ENCODE data around the gene CPNE8. TPM values are rescaled to one million over a fixed set of nuclear protein-coding genes. Genes with fewer than 3 reads are reported as not detected.

The CPNE8 gene
- total RNA-seq, 1 experiment from 2014 or later = not detected

DNA sequence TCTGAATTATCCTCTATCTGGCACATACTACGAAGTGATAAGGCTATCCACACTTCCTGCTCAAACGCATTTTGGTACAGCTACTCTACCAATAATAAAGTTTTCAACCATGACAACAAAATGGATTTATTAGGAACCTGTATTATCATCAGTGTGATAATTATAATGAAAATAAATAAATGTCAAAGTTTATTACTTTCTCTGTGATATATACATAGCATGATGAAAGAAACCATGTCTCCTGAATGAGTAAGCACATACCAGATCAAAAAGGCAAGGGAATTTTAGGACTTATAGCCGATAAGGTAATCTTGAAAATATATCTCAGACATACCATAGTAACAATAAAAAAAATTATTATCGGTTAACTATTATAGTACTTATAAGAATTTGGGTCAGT is 61.1 kb downstream of the CPNE8 start:
- no peak overlapping the region for H3K9ac ChIP-seq (ENCODE audit: low read length)
- H2AFZ ChIP-seq (ENCODE audit: low read length) = no peak overlapping the region
- peaks cover 12% of the 10 kb centered on the region; the same call in 1 of the 2 replicates for H3K9me3 ChIP-seq (ENCODE audit: low read length)
- no peaks in the 10 kb centered on the region for H3K27me3 ChIP-seq (ENCODE audit: low read length)
- H3K4me2 ChIP-seq (ENCODE audit: low read depth, low read length, poor library complexity, severe bottlenecking) = no peak overlapping the region
- H3K79me2 ChIP-seq (ENCODE audit: low read length) = no peaks in the 10 kb centered on the region
- no peaks in the 10 kb centered on the region for H3K36me3 ChIP-seq (ENCODE audit: insufficient read depth, low read length)
- no peak for DNase-seq
- no peaks in the 10 kb centered on the region for H3K9me2 ChIP-seq (replicated peaks; ENCODE audit: insufficient read depth, low read length)
- no peak overlapping the region for H3K27ac ChIP-seq (ENCODE audit: low read length)
- no peaks in the 10 kb centered on the region for H3K4me1 ChIP-seq (ENCODE audit: low read length)
- no peak overlapping the region for H3K4me3 ChIP-seq (ENCODE audit: low read length)
- H4K20me1 ChIP-seq (ENCODE audit: insufficient read depth, low read depth, low read length) = no peaks in the 10 kb centered on the region

DNA sequence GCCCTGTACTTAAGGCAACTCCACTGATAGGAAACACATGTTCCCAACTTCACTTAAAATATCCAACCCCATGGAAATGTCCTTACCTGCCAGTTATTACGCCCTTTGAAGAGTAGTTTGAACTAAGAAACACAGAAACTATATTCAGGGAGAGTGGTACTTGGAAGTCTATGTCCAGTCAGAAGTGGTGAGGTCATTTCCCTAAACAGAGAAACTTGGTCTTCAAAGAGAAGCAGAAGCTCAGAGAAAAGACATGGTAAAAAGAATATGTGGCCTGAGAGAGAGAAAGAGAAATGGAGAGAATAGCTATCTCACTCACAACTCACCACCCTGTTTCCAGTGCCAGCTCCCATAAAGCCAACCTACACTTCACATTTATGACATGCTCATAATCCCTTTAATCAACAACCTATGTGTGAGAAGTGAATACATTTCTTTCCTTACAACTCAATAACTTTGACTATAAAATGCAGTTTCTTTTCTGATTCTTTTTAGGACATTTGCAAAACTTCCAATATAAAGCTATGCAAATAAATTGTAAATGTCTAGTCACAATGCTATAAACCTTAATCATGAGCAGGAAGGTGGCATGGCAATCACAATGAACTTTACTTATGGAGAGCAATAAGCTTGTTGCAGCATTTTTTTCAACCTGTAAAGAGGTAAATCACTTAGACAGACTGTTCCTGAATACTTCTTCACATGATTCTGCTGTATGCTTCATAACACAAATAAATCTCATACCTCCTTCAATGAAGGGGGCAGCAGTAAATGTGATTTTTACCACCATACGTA is 67.1 kb downstream of the CPNE8 start:
- Histone ChIP-seq H3K4me1 (ENCODE audit: low read length) (no peaks in the 10 kb centered on the region), H3K27me3 (ENCODE audit: low read length) (no peaks in the 10 kb centered on the region), H3K79me2 (ENCODE audit: low read length) (no peaks in the 10 kb centered on the region), H3K4me2 (ENCODE audit: low read depth, low read length, poor library complexity, severe bottlenecking) (no peak overlapping the region), H3K4me3 (ENCODE audit: low read length) (no peak overlapping the region), H2AFZ (ENCODE audit: low read length) (no peak overlapping the region), H3K27ac (ENCODE audit: low read length) (no peak overlapping the region), H4K20me1 (ENCODE audit: insufficient read depth, low read depth, low read length) (no peaks in the 10 kb centered on the region), H3K36me3 (ENCODE audit: insufficient read depth, low read length) (no peaks in the 10 kb centered on the region), H3K9me3 (ENCODE audit: low read length) (peaks cover 23% of the 10 kb centered on the region; the same call in 1 of the 2 replicates), H3K9ac (ENCODE audit: low read length) (no peak overlapping the region), H3K9me2 (replicated peaks; ENCODE audit: insufficient read depth, low read length) (no peaks in the 10 kb centered on the region)
- DNase-seq = no peak

DNA sequence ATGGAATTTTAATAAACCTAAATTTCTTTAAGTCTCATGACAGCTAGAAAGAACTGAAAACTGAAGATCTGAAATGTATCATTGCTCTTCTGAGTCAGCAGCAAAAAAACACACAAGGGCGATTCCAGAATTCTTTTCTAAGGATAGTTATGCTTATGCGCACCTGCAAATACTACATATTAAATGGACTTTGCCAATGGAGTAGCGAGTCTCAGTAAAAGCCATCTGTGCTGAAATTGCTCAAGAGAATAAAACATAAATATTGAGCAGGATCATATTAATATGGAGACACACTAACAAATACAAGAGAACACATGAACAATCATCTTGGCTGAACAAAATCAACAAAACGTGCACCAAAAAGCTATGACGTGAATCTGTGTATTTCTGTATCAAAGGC is 73.7 kb downstream of the CPNE8 start:
- H3K4me3 ChIP-seq (ENCODE audit: low read length) = no peak overlapping the region
- H2AFZ ChIP-seq (ENCODE audit: low read length) = no peak overlapping the region
- no peak overlapping the region for H3K9ac ChIP-seq (ENCODE audit: low read length)
- H4K20me1 ChIP-seq (ENCODE audit: insufficient read depth, low read depth, low read length) = no peaks in the 10 kb centered on the region
- H3K27me3 ChIP-seq (ENCODE audit: low read length) = no peaks in the 10 kb centered on the region
- no peaks in the 10 kb centered on the region for H3K4me1 ChIP-seq (ENCODE audit: low read length)
- no peaks in the 10 kb centered on the region for H3K79me2 ChIP-seq (ENCODE audit: low read length)
- H3K27ac ChIP-seq (ENCODE audit: low read length) = no peak overlapping the region
- peaks cover 23% of the 10 kb centered on the region for H3K9me3 ChIP-seq (ENCODE audit: low read length)
- H3K4me2 ChIP-seq (ENCODE audit: low read depth, low read length, poor library complexity, severe bottlenecking) = no peak overlapping the region
- no peaks in the 10 kb centered on the region for H3K36me3 ChIP-seq (ENCODE audit: insufficient read depth, low read length)
- H3K9me2 ChIP-seq (replicated peaks; ENCODE audit: insufficient read depth, low read length) = no peaks in the 10 kb centered on the region
- no peak for DNase-seq

DNA sequence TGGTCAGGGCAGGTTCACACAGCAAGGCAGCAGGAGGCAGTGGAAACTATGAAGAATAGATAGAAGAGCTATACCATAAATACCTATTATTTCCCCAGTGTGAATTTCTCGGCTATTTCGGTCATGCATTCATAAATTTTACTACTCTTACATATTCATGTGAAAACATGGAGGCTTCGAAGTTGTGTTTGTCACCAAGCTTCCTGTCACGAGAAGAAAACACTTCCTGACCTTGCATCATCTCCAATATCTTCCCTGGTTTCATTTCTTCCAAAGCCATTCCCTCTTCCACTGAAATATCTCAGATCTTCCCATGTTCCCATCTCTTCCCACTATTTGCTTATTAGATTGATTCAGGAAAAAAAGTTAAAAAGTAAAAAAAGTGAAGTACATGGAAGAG is 80.4 kb downstream of the CPNE8 start:
- Histone ChIP-seq H3K36me3 (ENCODE audit: insufficient read depth, low read length) (no peaks in the 10 kb centered on the region), H3K27me3 (ENCODE audit: low read length) (no peaks in the 10 kb centered on the region), H3K79me2 (ENCODE audit: low read length) (no peaks in the 10 kb centered on the region), H4K20me1 (ENCODE audit: insufficient read depth, low read depth, low read length) (no peaks in the 10 kb centered on the region), H3K4me2 (ENCODE audit: low read depth, low read length, poor library complexity, severe bottlenecking) (no peak overlapping the region), H3K4me1 (ENCODE audit: low read length) (no peaks in the 10 kb centered on the region), H3K9ac (ENCODE audit: low read length) (no peak overlapping the region), H3K9me2 (replicated peaks; ENCODE audit: insufficient read depth, low read length) (no peaks in the 10 kb centered on the region), H2AFZ (ENCODE audit: low read length) (no peak overlapping the region), H3K4me3 (ENCODE audit: low read length) (no peak overlapping the region), H3K27ac (ENCODE audit: low read length) (no peak overlapping the region), H3K9me3 (ENCODE audit: low read length) (peaks cover 8% of the 10 kb centered on the region; the same call in 1 of the 2 replicates)
- DNase-seq = no peak

DNA sequence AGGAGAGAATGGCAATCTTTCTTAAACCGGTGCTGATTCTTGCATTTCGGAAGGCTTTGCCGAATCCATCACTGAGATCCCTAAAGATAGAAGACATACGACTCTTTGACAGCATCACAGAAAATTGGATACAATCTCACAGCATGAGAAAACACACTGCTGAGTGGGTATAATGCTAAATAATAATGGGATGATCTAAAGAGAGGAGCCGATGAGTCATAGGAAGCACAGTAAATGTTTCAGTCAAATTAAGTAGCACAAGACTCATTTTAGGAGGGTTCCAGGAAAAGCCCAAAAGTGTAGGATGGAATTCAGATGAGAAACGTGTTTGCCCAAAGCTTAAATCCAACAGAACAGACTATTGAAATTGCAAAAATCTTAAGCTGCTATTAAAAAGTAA is 81.7 kb downstream of the CPNE8 start:
- Histone ChIP-seq H3K9ac (ENCODE audit: low read length) (no peak overlapping the region), H3K9me2 (replicated peaks; ENCODE audit: insufficient read depth, low read length) (no peaks in the 10 kb centered on the region), H3K27ac (ENCODE audit: low read length) (no peak overlapping the region), H3K79me2 (ENCODE audit: low read length) (no peaks in the 10 kb centered on the region), H2AFZ (ENCODE audit: low read length) (no peak overlapping the region), H3K4me1 (ENCODE audit: low read length) (no peaks in the 10 kb centered on the region), H3K4me3 (ENCODE audit: low read length) (no peak overlapping the region), H3K27me3 (ENCODE audit: low read length) (no peaks in the 10 kb centered on the region), H3K36me3 (ENCODE audit: insufficient read depth, low read length) (no peaks in the 10 kb centered on the region), H3K4me2 (ENCODE audit: low read depth, low read length, poor library complexity, severe bottlenecking) (no peak overlapping the region), H3K9me3 (ENCODE audit: low read length) (peaks cover 11% of the 10 kb centered on the region; the same call in 1 of the 2 replicates), H4K20me1 (ENCODE audit: insufficient read depth, low read depth, low read length) (no peaks in the 10 kb centered on the region)
- DNase-seq = no peak

DNA sequence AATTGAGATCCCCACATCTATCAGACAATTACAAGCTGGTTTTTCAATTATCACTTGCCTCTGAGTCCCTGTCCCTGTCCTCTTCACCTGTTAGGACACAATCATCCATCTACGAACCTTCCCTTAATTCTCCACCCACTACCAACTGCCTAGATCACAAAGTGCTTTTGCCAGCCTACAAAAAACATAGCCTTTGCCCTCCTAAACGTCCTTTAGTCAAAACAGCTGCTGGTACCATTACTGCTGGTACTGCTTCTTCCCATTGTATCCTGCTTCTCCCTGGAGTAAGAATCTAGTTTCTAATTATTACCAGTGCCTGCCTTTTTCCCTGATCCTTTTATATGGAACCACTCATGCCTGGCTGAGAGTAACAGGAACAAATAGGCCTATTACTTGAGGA is 82.1 kb downstream of the CPNE8 start:
- no peak overlapping the region for H3K27ac ChIP-seq (ENCODE audit: low read length)
- H4K20me1 ChIP-seq (ENCODE audit: insufficient read depth, low read depth, low read length) = no peaks in the 10 kb centered on the region
- no peaks in the 10 kb centered on the region for H3K4me1 ChIP-seq (ENCODE audit: low read length)
- H3K27me3 ChIP-seq (ENCODE audit: low read length) = no peaks in the 10 kb centered on the region
- H3K36me3 ChIP-seq (ENCODE audit: insufficient read depth, low read length) = no peaks in the 10 kb centered on the region
- no peak overlapping the region for H3K4me3 ChIP-seq (ENCODE audit: low read length)
- H3K9ac ChIP-seq (ENCODE audit: low read length) = no peak overlapping the region
- no peak overlapping the region for H2AFZ ChIP-seq (ENCODE audit: low read length)
- H3K4me2 ChIP-seq (ENCODE audit: low read depth, low read length, poor library complexity, severe bottlenecking) = no peak overlapping the region
- peaks cover 11% of the 10 kb centered on the region; the same call in 1 of the 2 replicates for H3K9me3 ChIP-seq (ENCODE audit: low read length)
- no peaks in the 10 kb centered on the region for H3K79me2 ChIP-seq (ENCODE audit: low read length)
- H3K9me2 ChIP-seq (replicated peaks; ENCODE audit: insufficient read depth, low read length) = no peaks in the 10 kb centered on the region
- no peak for DNase-seq

DNA sequence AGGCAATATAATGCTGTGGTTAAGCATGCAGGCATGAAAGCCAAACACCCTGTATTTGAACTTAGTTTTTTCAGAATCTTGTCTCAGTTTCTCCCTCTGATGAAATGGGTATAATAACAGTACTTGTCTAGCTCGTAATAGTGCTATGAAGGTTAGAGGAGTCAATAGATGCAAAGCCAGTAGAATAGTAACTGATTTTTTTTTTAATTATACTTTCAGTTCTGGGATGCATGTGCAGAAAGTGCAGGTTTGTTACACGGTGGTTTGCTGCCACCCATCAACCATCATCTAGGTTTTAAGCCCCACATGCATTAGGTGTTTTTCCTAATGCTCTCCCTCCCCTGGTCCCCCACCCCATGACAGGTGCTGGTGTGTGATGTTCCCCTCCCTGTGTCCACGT is 87.4 kb downstream of the CPNE8 start:
- no peaks in the 10 kb centered on the region for H4K20me1 ChIP-seq (ENCODE audit: insufficient read depth, low read depth, low read length)
- no peaks in the 10 kb centered on the region for H3K36me3 ChIP-seq (ENCODE audit: insufficient read depth, low read length)
- no peak overlapping the region for H3K4me2 ChIP-seq (ENCODE audit: low read depth, low read length, poor library complexity, severe bottlenecking)
- peaks cover 11% of the 10 kb centered on the region for H3K9me3 ChIP-seq (ENCODE audit: low read length)
- no peaks in the 10 kb centered on the region for H3K79me2 ChIP-seq (ENCODE audit: low read length)
- H3K9me2 ChIP-seq (replicated peaks; ENCODE audit: insufficient read depth, low read length) = no peaks in the 10 kb centered on the region
- no peaks in the 10 kb centered on the region for H3K27me3 ChIP-seq (ENCODE audit: low read length)
- H3K9ac ChIP-seq (ENCODE audit: low read length) = no peak overlapping the region
- H2AFZ ChIP-seq (ENCODE audit: low read length) = no peak overlapping the region
- H3K4me1 ChIP-seq (ENCODE audit: low read length) = no peaks in the 10 kb centered on the region
- no peak for DNase-seq
- no peak overlapping the region for H3K4me3 ChIP-seq (ENCODE audit: low read length)
- H3K27ac ChIP-seq (ENCODE audit: low read length) = no peak overlapping the region

DNA sequence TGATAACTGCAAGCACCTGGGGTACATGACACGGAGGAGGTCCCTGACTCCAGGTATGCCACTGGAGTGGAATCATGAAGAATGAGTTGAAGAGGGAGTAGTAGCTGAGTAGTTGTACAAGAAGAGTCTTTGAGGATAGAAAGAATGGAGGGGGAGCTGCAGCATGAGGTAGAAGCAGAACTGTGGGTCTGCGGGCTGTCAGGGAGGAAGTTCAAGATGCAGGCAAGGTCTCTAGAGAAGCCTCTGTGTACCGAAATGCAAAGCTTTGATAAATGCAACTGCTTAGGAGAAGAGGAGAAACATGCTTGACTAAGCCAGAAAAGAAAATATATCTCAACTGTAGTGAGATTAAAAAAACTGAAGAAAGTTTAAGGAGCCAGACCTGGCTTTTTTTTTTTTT is 91.5 kb downstream of the CPNE8 start:
- Histone ChIP-seq H4K20me1 (ENCODE audit: insufficient read depth, low read depth, low read length) (no peaks in the 10 kb centered on the region), H2AFZ (ENCODE audit: low read length) (no peak overlapping the region), H3K9ac (ENCODE audit: low read length) (no peak overlapping the region), H3K79me2 (ENCODE audit: low read length) (no peaks in the 10 kb centered on the region), H3K4me3 (ENCODE audit: low read length) (no peak overlapping the region), H3K27me3 (ENCODE audit: low read length) (no peaks in the 10 kb centered on the region), H3K4me2 (ENCODE audit: low read depth, low read length, poor library complexity, severe bottlenecking) (no peak overlapping the region), H3K9me3 (ENCODE audit: low read length) (peaks cover 18% of the 10 kb centered on the region), H3K4me1 (ENCODE audit: low read length) (no peaks in the 10 kb centered on the region), H3K9me2 (replicated peaks; ENCODE audit: insufficient read depth, low read length) (no peaks in the 10 kb centered on the region), H3K27ac (ENCODE audit: low read length) (no peak overlapping the region), H3K36me3 (ENCODE audit: insufficient read depth, low read length) (no peaks in the 10 kb centered on the region)
- DNase-seq = no peak
